Epidermal melanocyte (primary cell): Measurements from ENCODE around the gene ETHE1.
"Not testable (repeated sequence)": the region's sequence is repeated elsewhere in the genome, so short reads cannot be mapped to it uniquely, and the experiment has no call there.

Experiments
- DNase-seq: peaks from one replicate; pipeline ENCODE4 v3.0.0; 2011; ENCODE audit warnings: low spot score; ENCODE audit not compliant: insufficient read length

ETHE1 gene

DNA sequence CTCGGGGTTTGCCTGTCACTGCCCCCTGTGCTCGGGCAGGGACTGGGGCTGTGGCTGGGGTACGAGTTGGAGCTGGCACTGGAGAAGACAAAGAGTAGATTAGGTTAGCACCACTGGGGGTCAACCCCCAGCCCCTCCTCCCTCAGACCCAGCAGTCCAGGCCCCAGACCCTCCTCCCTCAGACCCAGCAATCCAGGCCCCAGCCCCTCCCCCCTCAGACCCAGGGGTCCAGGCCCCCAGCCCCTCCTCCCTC lies 25.1 kb upstream of the ETHE1 start:
- DNase-seq: no peak

DNA sequence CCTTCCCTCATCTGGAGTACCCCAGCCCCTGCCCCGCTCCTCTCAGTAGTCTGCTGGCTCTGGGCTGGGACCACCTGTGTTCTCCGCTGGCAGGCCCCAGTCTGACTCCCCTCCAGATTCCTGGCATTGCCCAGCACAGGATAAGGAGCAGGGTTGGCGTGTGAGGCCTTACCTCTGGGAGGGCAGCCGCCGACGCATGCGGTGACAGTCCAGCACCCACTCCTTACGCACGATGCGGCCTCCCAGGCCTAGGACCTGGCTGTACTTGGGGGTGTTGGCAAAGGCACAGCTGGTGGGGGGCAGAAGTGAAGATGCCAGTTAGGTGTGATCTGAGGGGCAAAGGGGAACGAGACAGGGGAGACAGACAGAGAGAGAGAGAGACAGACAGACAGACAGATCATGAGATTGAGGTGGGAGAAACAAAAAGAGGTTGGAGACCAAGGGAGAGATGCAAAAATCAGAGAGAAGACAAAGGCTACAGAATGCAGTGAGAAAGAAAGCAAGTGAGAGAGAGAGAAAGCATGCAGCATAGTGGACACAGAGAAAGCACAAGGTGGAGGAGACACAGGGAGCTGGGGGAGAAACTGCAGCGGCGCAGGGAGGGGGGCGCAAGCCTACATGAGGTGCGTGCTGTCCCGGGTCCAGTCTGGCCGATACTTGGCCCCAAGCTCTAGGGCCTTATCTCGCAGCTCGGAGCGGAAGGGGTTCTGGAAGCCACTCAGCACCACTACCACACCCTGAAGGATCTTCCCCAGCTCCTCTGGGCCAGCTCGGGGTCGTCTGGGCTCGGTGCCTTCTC lies 24.6 kb upstream of the ETHE1 start:
- DNase-seq: no peak

DNA sequence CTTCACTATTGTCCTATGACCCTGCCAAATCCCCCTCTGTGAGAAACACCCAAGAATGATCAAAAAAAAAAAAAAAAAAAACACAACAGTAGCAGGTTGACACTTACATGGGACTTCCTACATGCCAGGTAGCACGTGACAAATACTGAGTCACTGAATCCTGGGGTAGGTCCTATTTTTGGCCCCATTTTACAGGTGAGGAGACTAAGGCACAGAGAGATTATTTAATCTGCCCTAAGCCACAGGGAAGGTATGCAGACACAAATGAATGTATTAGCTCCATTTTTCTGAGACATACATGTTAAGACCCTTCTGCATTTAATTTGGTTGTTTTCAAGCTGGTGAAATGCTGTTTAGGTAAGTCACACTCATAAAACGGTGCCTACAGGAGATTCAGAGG lies 21.7 kb upstream of the ETHE1 start:
- DNase-seq: no peak

DNA sequence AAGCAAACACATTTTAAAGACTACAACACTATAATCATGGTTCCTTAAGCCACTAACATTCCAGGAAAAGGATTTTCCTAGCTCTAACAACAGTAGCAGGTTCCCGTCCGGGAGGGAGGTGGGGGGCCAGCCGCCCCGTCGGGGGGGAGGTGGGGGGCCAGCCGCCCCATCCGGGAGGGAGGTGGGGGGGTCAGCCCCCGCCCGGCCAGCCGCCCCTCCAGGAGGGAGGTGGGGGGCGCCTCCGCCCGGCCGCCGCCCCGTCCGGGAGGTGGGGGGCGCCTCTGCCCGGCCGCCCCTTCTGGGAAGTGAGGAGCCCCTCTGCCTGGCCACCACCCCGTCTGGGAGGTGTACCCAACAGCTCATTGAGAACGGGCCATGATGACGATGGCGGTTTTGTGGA lies 20.9 kb upstream of the ETHE1 start:
- not testable (repeated sequence) for DNase-seq

DNA sequence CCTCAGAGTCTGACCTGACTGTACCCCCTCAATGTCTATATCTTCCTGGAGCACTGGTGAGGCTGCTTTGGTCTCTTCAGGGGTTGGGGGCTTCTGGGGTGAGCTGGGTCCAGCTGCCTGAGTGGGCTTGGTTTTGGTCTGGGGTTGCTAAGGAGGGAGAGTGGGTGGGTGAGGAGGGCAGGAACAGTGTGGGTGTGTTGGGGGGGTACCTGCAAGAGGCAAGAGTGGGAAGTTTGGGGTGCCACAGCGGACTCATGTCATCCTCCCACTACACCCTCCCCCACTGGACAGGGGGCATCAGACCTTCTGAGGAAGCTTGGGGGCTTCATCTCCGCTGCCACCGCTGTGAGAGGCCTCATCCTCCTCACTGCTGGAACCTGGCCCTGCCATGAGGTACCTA lies 19.6 kb upstream of the ETHE1 start:
- DNase-seq: no peak

DNA sequence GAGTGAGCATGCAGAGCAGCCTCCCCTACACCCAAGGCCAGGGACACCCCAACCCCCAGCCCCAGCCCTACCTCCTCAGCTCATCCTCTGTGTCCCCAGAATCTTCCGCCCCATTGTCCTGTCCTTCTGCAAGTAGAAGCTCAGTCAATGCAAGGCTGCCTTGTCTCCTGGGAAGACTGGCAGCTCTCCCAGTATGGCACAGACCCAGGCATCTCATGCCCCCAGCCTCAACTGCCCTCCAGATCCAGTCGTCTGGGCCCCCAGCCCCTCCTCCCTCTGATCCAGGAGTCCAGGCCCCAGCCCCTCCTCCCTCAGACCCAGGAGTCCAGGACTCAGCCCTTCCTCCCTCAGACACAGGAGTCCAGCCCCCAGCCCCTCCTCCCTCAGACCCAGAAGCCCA lies 19.0 kb upstream of the ETHE1 start:
- no peak for DNase-seq

DNA sequence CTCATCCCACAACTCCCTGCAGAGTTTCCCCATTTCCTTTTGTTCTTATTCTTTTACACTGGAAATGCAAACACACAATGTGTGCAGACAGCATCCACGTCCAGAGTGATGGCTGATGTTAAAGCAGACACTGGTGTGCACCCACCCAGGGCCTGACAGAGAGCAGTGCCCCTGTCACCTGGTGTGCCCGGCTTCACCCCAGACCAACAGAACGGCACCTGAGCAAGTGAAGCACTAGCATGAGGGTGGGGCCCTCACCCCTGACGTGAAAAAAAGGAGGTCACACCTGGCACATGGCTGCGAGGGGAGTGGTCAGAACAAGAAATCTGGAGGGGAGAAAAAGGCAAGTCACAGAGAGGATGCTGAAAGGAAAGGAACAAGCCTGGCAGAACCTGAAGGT lies 18.3 kb upstream of the ETHE1 start:
- no peak for DNase-seq

DNA sequence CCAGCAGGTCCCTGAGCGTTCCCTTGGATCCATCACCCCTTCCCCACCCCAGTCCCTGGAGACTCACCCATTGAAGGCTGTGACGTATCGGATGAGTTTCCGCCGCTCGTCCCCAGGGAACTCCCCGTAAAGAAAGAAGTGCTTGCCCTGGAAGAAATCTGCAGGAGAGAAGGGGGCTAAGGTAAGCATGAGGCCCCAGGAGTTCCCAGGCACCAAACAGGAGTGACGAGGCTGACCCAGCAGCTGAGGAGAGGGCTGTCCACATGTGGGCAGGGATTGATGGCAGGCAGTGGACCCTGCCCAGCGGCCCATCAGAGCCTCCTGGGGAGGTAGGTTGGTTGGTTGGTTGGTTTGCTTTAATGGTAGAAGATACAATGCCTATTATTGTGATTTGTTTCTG lies 17.1 kb upstream of the ETHE1 start:
- DNase-seq: no peak

DNA sequence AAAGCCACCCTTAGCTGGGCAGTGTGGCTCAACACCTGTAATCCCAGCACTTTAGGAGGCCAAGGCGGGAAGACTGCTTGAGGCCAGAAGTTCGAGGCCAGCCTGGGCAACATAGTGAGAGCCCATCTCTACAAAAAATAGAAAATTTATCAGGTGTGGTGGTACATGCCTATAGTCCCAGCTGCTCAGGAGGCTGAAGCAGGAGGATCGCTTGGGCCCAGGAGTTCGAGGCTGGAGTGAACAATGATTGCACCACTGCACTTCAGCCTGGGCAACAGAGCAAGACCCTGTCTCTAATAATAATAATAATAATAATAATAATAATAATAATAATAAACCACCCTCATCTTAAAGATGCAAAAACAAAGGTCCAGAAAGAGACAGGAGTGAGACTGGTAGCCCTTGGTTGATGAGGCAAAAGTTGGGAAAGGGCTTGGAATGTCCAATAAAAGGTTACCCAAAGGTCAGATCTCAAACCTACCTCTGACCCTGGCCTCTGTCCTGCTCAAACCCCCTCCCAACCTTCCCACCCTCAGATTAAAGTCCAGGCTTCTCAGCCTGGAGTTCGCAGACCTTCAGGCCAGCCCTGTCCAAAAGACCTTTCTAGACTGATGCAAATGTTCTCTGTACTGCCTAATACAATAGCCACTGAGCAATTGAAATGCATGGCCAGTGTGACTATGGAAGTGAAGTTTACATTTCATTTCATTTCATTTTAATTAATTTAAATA lies 15.1 kb upstream of the ETHE1 start:
- no peak for DNase-seq

DNA sequence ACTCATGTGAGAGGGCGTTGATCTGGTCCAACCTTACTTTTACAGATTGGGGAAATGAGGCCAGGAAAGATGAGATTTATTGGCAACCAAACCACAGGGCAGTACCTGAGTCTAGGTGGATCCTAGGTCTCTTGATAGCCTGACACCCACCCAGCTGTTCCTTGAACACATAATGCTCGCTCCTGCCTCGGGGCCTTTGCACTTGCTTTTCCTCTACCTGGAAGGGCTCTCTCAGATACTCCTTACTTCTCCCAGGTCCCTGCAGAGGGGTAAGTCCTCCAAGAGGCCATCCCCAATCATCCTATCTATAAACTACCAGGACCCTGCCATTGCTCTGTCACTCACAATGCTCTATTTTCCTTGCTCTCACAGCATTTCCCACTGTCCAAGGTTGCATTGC lies 13.4 kb upstream of the ETHE1 start:
- no peak for DNase-seq

DNA sequence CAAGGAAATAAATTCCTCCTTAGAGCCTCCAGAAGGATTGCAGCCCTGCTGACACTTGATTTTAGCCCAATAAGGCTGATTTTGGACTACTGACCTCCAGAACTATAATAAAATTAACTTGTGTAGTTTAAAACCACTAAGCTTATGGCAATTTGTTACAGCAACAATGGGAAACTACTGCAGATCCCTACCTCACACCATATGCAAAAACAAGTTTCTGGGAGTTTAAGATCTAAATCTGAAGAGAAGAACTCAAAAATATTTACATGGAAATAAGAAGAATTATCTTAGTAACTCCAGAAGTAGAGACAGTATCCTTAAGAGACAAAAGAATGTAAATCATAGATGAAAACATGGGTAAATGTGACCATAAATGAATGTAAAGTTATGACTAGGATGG lies 11.9 kb upstream of the ETHE1 start:
- no peak for DNase-seq

DNA sequence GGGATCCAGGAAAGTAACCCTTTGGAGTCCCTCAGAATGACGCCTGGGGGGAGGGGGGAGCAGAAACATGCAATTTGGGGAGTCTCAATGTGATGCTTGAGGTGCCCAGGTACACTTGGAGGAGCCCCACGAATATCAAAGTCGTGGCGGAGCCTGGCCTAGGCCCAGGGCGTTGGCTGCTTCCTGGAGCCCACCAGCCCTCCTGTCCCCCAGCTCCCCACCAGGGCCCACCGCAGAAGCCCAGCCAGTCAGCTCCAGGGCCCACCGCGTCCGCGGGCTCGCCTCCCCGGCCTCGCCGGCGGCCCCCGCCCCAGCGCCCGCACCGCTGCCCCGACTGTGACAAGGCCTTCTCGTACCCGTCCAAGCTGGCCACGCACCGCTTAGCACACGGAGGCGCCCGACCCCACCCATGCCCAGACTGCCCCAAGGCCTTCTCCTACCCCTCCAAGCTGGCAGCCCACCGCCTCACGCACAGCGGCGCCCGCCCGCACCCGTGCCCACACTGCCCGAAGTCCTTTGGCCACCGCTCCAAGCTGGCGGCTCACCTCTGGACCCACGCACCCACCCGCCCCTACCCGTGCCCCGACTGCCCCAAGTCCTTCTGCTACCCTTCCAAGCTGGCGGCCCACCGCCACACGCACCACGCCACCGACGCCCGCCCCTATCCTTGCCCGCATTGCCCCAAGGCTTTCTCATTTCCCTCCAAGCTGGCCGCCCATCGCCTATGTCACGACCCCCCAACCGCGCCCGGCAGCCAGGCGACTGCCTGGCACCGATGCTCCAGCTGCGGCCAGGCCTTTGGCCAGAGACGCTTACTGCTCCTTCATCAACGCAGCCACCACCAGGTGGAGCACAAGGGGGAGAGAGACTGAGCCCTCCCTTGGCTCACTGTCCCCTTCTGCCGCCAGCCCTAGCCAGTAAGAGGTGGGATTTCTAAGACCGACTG lies 8.1 kb upstream of the ETHE1 start:
- no peak for DNase-seq

DNA sequence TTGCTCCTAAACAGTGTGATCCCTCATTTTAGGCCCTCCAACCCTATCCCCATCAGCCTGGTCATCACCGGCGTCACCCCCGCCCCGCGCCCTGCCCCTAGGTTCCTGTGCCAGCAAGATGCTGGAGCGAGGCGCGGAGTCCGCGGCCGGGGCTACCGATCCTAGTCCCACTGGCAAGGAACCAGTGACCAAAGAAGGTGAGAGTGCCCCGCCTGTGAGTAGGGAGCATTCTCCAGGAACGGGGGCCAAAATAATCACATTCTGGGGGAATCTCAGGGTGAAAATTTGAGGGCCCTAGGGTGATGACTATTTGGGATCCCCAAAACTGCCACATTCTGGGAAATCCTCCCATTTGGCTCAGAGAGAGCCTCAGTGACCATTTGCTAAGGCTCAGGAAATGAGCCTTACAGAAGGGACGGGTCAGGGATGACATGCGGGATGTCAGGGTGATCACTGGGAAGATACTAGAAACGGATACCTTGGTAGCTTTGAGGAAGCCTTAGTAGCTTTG lies 7.4 kb upstream of the ETHE1 start:
- no peak for DNase-seq

DNA sequence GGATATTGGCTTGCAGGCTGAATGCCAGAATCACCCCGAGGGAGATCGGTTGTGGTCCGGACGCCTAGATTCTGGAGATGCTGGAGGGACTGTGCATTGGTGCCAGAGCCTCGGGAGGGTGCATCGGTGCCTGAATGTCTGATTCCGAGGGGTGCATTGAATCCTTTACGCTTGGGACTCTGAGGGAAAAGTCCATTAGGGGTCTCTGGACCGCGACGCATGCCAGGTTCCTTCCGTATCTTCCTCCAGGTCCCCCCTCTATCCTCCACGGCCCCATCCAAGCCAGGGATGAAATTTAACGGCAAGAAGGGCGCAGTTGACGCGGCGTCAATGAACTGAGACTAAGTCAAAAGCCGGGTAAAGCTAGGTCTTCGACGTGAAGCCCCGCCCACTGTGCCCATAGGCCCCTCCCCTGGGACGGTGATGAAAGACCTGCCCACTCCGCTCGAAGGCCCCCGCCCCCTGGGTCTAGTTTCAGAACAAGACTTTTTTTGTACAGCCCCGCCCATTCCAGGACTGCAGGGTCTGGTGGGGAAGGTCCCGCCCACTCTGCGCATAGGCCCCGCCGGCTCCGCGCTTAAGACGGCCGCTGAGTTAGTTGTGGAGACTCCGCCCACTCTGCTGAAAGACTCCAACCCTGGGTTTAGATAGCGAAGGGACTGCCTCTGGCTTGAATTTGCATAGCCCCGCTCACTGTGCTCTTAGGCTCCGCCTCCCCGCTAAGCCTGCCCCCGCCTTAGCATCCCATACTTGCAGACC lies 6.7 kb upstream of the ETHE1 start:
- peak; percentile 98 for DNase-seq

DNA sequence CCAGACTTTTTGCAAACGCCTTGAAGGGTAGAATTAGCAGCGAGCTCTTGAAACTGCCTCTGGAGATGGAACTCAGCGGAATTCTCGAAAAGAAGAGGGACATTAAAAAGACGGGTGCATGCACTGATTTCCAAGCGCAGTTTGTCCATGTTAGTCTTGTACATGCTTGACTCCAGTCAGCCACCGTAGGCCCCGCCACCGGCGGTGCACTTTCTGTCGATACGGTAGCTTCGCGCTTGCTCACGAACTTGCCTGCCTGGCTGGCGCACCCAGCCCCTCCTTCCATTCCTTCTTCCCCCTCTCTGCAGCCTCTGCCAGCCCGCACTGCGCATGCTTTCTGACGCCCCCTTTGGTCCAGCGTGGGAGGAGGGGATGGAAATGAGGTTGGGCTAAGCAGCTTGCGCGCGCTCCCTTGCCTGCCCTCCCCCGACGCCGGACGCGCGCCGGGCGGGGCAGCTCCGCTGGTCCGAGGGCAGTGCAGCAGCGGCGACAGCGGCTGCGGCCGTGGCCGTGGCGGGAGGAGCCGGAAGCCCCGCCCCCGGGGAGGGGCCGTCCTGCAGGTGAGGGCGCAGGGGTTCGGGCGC lies 6.1 kb upstream of the ETHE1 start, which contains the start of gene ZNF575:
ZNF575 (plus strand) TSS at position 227 of the 584 bp plus-strand sequence. CDS start 1,235 bp downstream, outside the sequence.
- DNase-seq: peak; percentile 78

DNA sequence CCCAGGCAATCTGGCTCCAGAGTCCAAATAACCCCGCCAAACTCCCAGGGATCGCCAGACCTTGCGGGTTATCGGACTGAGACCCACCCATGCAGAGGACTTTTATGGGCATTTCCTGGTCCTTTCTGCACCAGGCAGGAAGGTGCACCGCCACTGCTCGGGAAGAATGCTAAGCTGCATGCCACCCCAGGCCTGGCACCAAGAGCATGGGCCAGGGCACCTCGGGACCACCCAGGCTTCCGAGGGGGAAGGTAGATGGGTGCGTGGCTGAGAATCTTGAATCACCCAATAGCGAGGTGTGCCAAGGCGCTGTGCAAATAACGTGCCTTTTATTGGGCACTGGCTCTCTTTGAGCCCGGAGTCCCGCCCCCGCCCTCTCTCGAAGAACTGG lies 5.6 kb upstream of the ETHE1 start:
- DNase-seq: no peak

DNA sequence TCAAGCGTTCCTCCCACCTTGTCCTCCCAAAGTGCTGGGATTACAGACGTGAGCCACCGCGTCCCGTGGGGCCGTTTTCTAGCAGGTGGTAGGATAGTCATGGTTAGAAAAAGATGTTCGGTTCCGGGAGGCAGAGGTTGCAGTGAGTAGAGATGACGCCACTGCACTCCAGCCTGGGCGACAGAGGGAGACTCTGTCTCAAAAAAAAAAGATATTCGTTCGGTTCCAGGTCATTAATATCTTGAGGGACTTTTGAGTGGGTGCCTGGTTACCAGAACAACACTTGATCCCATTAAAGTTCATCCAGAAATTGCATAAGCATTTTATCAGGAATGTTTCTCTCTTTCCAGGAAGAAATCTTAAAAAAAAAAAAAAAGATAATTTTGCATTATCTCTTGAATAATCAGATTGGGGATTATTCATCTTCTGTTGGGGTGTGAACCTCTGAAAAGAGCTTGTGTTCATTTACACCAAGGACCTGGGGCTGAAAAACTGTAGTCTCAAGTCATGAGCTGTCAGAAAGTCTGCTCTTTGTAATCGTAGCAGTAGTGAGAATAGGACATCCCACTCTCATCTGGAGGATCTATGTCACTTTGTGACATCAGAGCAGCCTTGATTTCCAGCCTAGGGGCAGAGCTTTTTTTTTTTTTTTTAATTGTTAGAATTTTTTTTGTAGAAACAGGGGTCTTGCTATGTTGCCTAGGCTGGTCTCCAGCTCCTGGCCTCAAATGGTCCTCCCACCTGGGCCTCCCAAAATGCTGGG lies 1.0 kb upstream of the ETHE1 start:
- no peak for DNase-seq

DNA sequence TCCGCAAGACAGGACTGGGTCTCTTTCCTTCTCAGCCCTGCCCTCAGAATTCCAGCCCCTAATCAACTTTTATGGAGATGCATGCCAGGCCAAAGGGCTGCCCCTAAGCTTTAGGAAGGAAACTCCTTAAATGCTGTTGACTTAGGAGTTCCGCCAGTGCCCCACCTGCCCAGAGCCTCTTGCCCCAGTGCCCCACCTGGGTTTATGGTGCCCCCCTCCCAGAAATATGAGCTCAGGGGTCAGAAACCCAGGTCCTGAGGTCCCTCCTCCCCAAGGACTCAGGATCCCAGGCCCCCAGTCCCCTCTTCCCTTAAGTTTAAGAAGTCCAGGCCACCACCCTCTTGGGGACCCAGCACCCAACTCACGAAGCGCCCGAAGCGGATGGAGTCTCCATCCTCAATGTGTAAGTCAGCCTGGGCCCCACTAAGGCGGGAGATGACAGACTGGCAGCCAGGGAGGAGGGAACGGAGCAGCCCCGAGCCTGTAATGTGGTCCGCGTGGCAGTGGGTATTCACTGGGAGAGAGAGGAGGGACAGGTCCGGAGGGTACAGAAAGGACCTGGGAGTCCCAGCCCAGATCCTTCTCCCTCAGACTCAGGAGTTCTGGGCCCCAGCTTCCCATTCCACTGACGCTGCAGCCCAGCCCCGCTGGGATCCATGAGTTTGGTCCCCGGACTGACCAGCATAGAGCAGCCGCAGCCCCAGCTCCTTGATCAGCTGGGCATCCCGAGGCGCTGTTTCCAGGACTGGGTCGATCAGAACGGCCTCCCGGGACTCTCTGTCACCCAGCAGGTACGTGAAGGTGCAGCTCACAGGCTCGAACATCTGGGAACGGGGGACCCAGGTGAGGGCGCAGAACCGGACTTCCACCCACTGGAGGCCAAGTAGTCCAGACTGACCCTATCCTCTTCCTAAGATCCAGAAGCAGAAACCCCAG lies 897 bp downstream of the ETHE1 start:
- DNase-seq: no peak
